Fibroblast of lung (primary cell): Measurements from ENCODE around the gene CREB5. TPM values are rescaled to one million over a fixed set of nuclear protein-coding genes. Genes with fewer than 3 reads are reported as not detected.

ENCODE experiments used
- DNase-seq, 2 donors: peaks; one replicate each; pipeline versions ENCODE4 v3.0.0 to v3.0.0-alpha.2; 2010; ENCODE audit warnings: low read depth in 2 of 2
- H2AFZ ChIP-seq: 2 replicates; pipeline ENCODE4 v1.5.1; 2012; ENCODE audit warnings: low read length, control low read depth, inconsistent platforms
- H3K27ac ChIP-seq: 2 replicates; pipeline ENCODE4 v1.5.1; 2011; ENCODE audit warnings: low read length, control low read depth; ENCODE audit not compliant: insufficient read depth
- H3K27me3 ChIP-seq: 2 replicates; pipeline ENCODE4 v1.5.1; 2011; ENCODE audit warnings: mild to moderate bottlenecking, low read length; ENCODE audit not compliant: control insufficient read depth, insufficient read depth
- H3K36me3 ChIP-seq: 2 replicates; pipeline ENCODE4 v1.5.1; 2011; ENCODE audit warnings: low read length; ENCODE audit not compliant: control insufficient read depth, insufficient read depth
- H3K4me1 ChIP-seq: 2 replicates; pipeline ENCODE4 v1.5.1; 2011; ENCODE audit warnings: low read length; ENCODE audit not compliant: control insufficient read depth, insufficient read depth; ENCODE audit errors: extremely low read depth
- H3K4me2 ChIP-seq: 2 replicates; pipeline ENCODE4 v1.5.1; 2011; ENCODE audit warnings: low read length, control low read depth; ENCODE audit not compliant: insufficient read depth; ENCODE audit errors: extremely low read depth
- H3K4me3 ChIP-seq, 4 experiments: fragments of 200-600 bp in 1 of 4; sonication (generic) in 1 of 4; replicated peaks in 1 of 4; 2 replicates each; pipeline ENCODE4 v1.5.1; 2011 to 2016; ENCODE audit warnings: low read length in 4 of 4, low read depth in 3 of 4, mild to moderate bottlenecking in 3 of 4, control low read depth in 2 of 4, inconsistent platforms in 1 of 4, mixed read lengths in 1 of 4; ENCODE audit not compliant: insufficient read depth in 1 of 4; ENCODE audit errors: control extremely low read depth in 1 of 4
- H3K79me2 ChIP-seq: 2 replicates; pipeline ENCODE4 v1.5.1; 2012; ENCODE audit warnings: mild to moderate bottlenecking, low read length, inconsistent platforms; ENCODE audit not compliant: control insufficient read depth, insufficient read depth
- H3K9ac ChIP-seq: 2 replicates; pipeline ENCODE4 v1.5.1; 2011; ENCODE audit warnings: mild to moderate bottlenecking, low read length, control low read depth; ENCODE audit not compliant: insufficient read depth
- H3K9me3 ChIP-seq: 2 replicates; pipeline ENCODE4 v1.5.1; 2012; ENCODE audit warnings: low read depth, low read length; ENCODE audit not compliant: control insufficient read depth, insufficient read depth
- H4K20me1 ChIP-seq: 2 replicates; pipeline ENCODE4 v1.5.1; 2011; ENCODE audit warnings: low read length; ENCODE audit not compliant: control insufficient read depth, insufficient read depth; ENCODE audit errors: extremely low read depth
- EZH2 ChIP-seq: IDR thresholded peaks from 2 replicates; pipeline ENCODE4 v1.5.1; 2012; ENCODE audit warnings: low read length, control low read depth, mild to moderate bottlenecking; ENCODE audit errors: missing control alignments
- polyA plus RNA-seq, 2 donors: library from polyadenylated mRNA; depleted of rRNA in 1 of 2; stranded (reverse) in 1 of 2; unstranded in 1 of 2; fragments of >200 nt; gene quantifications; 2 replicates each; pipeline ENCODE4 v1.2.1, GENCODE V29; 2011 to 2012; ENCODE audit warnings: missing spikeins in 1 of 2
- total RNA-seq: library from RNA; depleted of rRNA; stranded (reverse); fragments of >200 nt; gene quantifications from 2 replicates; pipeline ENCODE4 v1.2.1, GENCODE V29; 2014
- TF ChIP-seq, protein P1 (sequence below), 2 donors: IDR thresholded peaks in 1 of 2; conservative IDR thresholded peaks in 1 of 2; 1 replicate in 1 of 2; 2 replicates in 1 of 2; pipeline ENCODE4 v1.5.1; 2011 to 2012; ENCODE audit warnings: low read length in 2 of 2, control low read depth in 1 of 2, inconsistent platforms in 1 of 2, low read depth in 1 of 2, mild to moderate bottlenecking in 1 of 2

The CREB5 gene
- total and polyA plus RNA-seq, 2 donors (not counting 1 experiment from before 2014, with no cell fraction given) = 8.2 to 28.4 TPM

DNA sequence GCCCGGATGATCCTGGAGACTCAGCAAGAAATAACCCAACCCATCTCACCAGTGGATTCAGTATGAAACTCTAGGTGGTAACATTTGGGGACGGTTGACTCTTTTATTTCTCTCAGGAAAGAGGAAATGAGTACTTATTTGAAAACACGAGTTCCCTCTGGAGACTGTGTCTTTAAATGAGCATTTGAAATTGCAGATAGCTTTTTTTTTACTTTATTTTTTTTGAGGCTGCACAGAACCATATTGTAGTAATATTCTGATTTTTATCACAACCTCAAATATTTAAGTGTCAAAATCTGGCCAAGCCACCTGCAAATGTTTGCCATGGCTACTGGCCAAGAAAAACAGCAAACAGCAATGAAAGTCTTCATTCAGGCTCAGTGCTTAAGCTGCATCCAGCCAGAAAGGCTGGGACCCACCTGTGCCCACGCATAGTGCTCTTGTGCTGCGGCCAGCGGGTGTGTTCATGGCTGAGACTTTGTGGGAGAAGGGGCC, 160.8 kb downstream of the CREB5 start:
- no peaks in the 10 kb centered on the region for H3K79me2 ChIP-seq
- no peak overlapping the region for H3K9ac ChIP-seq
- no peak overlapping the region for H2AFZ ChIP-seq
- no peak for TF ChIP-seq EZH2
- TF ChIP-seq, protein P1, sequence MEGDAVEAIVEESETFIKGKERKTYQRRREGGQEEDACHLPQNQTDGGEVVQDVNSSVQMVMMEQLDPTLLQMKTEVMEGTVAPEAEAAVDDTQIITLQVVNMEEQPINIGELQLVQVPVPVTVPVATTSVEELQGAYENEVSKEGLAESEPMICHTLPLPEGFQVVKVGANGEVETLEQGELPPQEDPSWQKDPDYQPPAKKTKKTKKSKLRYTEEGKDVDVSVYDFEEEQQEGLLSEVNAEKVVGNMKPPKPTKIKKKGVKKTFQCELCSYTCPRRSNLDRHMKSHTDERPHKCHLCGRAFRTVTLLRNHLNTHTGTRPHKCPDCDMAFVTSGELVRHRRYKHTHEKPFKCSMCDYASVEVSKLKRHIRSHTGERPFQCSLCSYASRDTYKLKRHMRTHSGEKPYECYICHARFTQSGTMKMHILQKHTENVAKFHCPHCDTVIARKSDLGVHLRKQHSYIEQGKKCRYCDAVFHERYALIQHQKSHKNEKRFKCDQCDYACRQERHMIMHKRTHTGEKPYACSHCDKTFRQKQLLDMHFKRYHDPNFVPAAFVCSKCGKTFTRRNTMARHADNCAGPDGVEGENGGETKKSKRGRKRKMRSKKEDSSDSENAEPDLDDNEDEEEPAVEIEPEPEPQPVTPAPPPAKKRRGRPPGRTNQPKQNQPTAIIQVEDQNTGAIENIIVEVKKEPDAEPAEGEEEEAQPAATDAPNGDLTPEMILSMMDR (conservative IDR thresholded peaks at IDR 0.05 in 1 of 2, IDR thresholded peaks at IDR 0.05 in 1 of 2; ENCODE audit: low read depth in 1 of 2, low read length in 2 of 2) = no peak
- peak; percentile 40 to 92 for DNase-seq
- peaks cover 2% of the 10 kb centered on the region for H3K4me1 ChIP-seq
- no peak overlapping the region for H3K4me2 ChIP-seq
- H3K9me3 ChIP-seq = no peaks in the 10 kb centered on the region
- no peak overlapping the region for H3K4me3 ChIP-seq
- no peaks in the 10 kb centered on the region for H4K20me1 ChIP-seq
- no peaks in the 10 kb centered on the region for H3K27me3 ChIP-seq
- no peak overlapping the region for H3K27ac ChIP-seq
- H3K36me3 ChIP-seq = no peaks in the 10 kb centered on the region

DNA sequence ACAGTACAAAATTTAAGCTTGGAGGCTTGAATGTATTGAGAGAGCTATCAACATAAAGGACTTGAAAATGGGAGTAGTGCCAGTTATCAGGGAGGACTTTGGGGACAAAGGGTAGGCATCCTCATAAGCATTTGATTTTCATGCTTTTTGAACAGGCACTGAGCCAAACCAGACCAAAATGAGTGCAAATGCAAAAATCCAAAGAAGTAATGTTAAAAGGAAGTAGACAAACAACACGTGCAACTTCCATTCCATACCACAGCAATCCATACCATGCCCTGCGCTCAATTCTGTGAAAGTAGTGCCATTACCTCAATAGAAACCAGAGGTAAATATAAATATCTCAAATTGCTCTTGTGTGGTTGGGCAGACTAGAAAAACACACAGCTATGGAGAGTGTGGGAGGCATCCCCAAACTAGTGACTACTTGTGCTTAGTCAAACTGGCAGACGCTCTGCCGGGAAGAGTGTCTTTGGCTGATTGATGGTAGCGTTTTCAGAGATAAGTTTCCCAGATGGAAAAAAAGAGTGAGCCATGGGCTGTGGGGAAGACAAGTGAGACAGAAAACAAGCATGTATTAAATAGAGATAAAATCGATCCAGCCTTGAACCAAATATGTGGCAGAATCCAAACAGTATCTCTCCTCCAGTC, 161.5 kb downstream of the CREB5 start:
- no peak overlapping the region for H3K9ac ChIP-seq
- no peak for TF ChIP-seq EZH2
- TF ChIP-seq, protein P1 (conservative IDR thresholded peaks at IDR 0.05 in 1 of 2, IDR thresholded peaks at IDR 0.05 in 1 of 2; ENCODE audit: low read depth in 1 of 2, low read length in 2 of 2) = no peak
- H4K20me1 ChIP-seq = no peaks in the 10 kb centered on the region
- H3K9me3 ChIP-seq = no peaks in the 10 kb centered on the region
- no peak overlapping the region for H3K4me2 ChIP-seq
- H2AFZ ChIP-seq = no peak overlapping the region
- H3K79me2 ChIP-seq = no peaks in the 10 kb centered on the region
- no peak overlapping the region for H3K4me3 ChIP-seq
- DNase-seq = peak; percentile 8 to 92
- H3K27ac ChIP-seq = no peak overlapping the region
- H3K36me3 ChIP-seq = no peaks in the 10 kb centered on the region
- no peaks in the 10 kb centered on the region for H3K27me3 ChIP-seq
- peaks cover 2% of the 10 kb centered on the region for H3K4me1 ChIP-seq

DNA sequence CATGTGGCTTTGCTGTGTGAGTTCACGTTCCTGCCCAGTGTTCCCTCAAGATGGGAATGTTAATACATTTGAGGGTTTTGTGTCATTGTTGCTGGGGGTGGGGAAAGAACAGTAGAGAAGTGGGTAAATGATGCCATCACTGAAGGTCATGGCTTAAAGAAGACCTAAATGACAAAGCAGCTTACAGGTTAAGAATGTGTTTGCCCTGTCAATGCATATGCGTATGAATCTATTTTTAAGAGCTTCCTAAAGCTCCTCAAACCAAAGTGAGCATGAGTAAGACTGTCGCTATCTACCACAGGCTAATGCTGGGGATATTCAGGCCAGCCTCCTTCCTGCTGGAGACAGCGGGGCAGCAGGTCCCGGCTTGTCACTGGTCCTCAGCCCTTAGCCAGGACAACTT, 162.9 kb downstream of the CREB5 start:
- no peaks in the 10 kb centered on the region for H3K36me3 ChIP-seq
- peaks cover 2% of the 10 kb centered on the region for H3K4me1 ChIP-seq
- DNase-seq = peak; percentile 12 to 66
- no peak overlapping the region for H3K4me2 ChIP-seq
- no peaks in the 10 kb centered on the region for H3K9me3 ChIP-seq
- H3K79me2 ChIP-seq = no peaks in the 10 kb centered on the region
- H3K9ac ChIP-seq = no peak overlapping the region
- no peak overlapping the region for H3K4me3 ChIP-seq
- H4K20me1 ChIP-seq = no peaks in the 10 kb centered on the region
- H2AFZ ChIP-seq = no peak overlapping the region
- TF ChIP-seq, protein P1 (conservative IDR thresholded peaks at IDR 0.05 in 1 of 2, IDR thresholded peaks at IDR 0.05 in 1 of 2; ENCODE audit: low read depth in 1 of 2, low read length in 2 of 2) = no peak
- no peak for TF ChIP-seq EZH2
- H3K27me3 ChIP-seq = no peaks in the 10 kb centered on the region
- H3K27ac ChIP-seq = no peak overlapping the region
